ENCODE results near the gene ARHGEF4.
A peak's percentile ranks its signal among the peaks of the same experiment; 100 is the strongest.
"Not testable (repeated sequence)": the region's sequence is repeated elsewhere in the genome, so short reads cannot be mapped to it uniquely, and the experiment has no call there.

The ARHGEF4 gene

GRCh38 chr2:130892793-130893785 is 56.4 kb downstream of the ARHGEF4 start:
- DNase-seq, result no peak

GRCh38 chr2:130894326-130894942 is 57.7 kb downstream of the ARHGEF4 start:
- no peak for DNase-seq

GRCh38 chr2:130896813-130897212 is 60.1 kb downstream of the ARHGEF4 start:
- no peak for DNase-seq

DNA sequence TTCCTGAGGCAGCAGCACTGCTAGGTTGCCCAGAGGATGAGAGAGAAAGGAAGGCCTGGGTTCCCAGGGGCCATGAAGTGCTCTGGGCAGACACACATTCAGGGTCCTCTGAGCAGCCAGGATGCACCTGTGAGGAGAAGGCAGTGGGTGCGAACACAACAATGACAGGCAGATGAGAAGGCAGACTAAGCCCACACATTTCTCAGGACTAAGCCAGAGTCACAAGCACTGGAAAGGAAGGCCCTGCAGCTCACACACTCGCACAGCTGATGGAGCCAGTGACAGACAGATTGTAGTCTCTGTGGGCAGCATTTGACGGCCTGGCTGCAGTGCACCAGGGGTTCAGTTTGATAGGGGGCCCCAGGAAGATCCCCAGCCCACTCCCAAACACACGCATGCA is 61.8 kb downstream of the ARHGEF4 start:
- peak; percentile 44 for DNase-seq

GRCh38 chr2:130899306-130899705 is 62.6 kb downstream of the ARHGEF4 start:
- DNase-seq, result peak; percentile 17

GRCh38 chr2:130901061-130901460 is 64.3 kb downstream of the ARHGEF4 start:
- DNase-seq, result no peak

DNA sequence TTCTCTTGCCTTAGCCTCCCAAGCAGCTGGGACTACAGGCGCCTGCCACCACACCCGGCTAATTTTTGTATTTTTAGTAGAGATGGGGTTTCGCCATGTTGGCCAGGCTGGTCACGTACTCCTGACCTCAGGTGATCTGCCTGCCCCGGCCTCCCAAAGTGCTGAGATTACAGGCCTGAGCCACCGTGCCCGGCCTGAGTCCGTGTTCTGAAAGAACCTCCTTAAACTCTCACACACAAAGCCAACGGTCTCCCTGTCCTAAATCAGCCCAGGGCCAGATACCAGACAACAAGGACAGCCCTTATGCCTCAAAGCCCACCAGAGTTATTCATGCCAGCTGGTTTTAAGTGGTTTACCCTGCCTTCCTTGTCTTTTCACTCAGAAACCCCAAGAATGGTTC is 64.9 kb downstream of the ARHGEF4 start:
- DNase-seq, result not testable (repeated sequence)

DNA sequence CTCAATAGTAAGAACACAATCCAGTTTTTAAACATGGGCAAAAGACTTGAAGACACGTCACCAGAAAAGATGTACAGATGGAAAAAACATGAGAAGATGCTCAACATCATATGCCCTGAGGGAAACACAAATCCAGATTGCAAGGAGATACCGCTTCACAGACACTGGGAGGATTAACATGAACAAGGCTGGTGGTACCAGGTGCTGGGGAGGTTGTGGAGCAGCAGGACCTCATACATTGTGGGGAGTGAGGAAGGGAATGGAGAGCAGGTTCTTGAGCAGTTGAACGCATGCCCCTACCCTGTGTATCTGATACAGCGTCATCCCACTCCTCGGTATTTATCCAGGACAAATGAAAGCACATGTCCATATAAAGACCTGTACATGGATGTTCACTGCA is 72.1 kb downstream of the ARHGEF4 start:
- DNase-seq, result no peak

GRCh38 chr2:130910931-130911330 is 74.2 kb downstream of the ARHGEF4 start:
- DNase-seq, result no peak

GRCh38 chr2:130911482-130911881 is 74.8 kb downstream of the ARHGEF4 start:
- DNase-seq, result no peak

DNA sequence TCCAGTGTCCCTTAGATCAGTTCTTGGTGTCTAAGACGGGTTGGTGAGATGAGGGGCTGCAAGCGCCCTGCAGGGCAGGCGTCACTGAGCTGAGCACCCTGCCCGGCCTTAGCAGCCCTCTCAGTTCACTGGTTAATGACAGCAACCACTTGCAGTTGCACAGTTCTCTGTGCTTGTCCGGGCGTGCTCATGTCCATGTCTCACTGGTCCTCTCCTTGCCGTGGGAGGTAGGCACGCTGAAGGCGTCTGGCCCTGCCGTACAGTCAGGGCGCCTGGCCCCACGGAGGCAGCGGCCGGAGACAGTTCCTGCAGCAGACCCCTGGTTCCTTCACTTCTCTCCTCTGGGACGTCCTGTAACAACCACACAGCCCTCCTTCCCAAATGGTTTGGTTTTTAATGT is 75.3 kb downstream of the ARHGEF4 start:
- no peak for DNase-seq

GRCh38 chr2:130912471-130912870 is 75.8 kb downstream of the ARHGEF4 start:
- no peak for DNase-seq

DNA sequence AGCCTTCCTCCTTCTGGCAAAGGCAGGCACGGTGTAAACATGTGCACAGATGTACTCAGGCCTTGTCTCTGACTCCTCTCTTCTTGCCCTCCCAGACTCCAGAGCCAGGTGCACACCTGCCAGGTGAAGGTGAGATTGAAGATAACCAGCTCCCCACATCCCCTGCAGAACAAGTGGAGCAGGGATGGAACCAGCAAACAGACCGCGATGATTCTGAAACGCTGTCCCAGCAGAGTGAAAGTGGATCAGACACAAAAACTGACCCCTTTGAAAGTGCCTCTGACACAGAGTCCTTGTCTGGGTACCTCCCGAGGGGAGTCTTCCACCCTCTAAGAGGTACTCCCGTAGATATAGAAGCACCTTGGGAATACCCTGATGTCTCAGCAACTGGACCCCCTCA is 77.2 kb downstream of the ARHGEF4 start:
- no peak for DNase-seq

- no peak for DNase-seq
Observed at GRCh38 chr2:130915149-130915548, 78.4 kb downstream of the ARHGEF4 start.

DNA sequence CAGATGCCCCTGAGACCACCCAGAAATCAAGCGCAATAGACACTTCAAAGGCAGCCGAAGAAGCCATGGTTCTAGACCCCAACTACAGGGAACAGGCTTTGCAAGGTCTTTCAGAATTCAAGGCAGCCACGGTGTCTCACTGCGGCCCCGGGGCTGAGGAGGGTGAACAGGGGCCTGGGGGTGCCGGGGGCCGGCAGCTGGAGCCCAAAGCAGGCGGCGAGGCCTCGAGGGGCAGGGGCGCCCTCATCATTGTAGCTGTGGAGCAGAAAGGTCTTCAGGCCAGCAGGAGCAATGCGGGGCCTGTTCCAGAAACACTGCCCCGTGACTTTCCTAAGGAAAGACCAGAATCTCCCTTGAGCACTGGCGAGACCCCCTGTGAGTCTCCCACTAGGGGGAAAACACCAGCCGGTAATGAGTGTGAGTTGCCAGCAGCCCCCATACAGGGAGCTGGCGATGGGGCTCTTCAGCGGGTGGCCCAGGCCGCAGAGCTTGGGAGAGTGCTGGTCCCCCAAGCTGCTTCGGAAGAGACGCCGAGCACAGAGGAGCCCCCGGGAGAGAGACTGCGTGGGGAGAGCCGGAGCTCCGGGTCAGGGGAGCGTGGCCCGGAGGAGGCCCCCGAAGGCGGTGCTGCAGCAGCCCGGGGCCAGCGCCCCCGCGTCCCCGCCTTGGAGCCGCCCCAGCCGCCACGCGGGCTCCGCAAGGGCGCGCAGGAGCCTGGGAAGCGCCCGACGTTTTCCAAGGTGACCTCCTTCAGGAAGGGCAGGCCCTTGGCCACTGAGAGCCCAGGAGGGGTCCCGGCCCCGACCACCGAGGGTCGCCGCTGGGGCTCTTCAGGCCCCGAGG is 79.1 kb downstream of the ARHGEF4 start:
- DNase-seq, result peak; percentile 33

- DNase-seq, result no peak
Observed at GRCh38 chr2:130916438-130916705, 79.7 kb downstream of the ARHGEF4 start.

DNA sequence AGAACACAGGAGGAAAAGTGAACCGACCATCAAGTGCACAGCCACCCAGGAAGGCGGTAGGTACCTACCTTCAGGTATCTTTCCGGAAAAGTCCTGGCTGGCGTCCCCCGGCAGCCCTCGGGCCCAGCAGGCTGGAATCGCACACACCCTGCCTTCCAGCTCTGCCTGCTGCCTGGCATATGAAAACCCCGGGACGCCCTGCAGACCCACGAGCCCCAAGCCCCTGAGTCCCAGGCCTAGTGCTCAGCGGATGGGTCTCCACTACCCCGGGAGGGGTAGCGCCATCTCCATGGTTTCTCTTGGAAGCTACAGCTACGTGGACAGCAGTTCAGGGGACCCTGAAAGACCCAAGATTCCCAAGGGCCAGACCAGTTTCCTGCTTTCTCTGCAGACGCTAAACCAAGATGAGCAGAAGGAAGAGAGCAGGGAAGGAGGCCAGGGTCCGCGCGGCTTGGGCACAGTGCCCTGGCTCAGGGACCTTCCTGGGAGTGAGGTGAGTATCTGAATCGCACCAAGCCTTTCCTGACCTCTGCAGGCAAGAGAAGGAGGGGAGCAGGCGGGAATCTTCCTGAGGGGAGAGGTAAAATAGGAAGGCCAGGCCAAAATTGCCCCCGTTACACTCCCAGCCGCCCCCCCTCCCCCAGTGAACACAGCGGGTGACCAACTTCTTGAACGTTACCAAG is 80.4 kb downstream of the ARHGEF4 start:
- no peak for DNase-seq

- no peak for DNase-seq
Observed at GRCh38 chr2:130918393-130918792, 81.7 kb downstream of the ARHGEF4 start.

DNA sequence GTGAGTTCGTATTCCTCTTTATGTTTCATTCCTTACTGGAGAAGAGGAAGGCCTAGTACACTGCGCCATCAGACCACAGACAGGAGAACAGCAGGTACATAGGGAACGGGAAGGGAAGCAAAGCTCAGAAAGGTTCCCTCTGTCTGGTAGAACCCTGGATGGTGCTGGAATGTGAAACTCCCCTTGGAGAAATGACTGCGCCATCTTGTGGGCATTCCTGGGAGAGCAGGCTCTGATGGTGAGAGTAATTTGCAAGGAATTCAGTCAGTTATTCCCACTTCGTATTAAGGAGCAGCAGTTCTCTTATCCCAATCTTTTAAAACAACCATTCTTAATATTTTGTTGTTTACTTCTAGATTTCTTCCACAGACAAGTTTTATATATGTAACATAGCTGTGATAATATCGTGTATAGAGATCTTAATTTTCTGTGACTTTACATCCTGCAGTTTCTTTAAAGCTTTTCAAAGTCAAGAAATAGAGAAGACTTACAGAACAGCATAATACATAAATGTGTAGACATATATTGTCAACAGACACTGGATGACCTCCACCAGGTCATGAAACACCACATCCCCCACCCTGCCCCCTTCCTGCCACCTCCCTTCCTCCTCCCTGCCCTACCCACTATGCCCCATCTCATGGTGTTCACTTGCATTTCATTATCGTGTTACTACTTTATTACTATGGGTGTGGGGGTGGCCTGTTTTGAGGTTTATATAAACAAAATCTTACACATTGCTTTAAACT is 83.9 kb downstream of the ARHGEF4 start:
- DNase-seq, result peak; percentile 79

GRCh38 chr2:130921164-130921476 is 84.4 kb downstream of the ARHGEF4 start:
- DNase-seq, result no peak

- no peak for DNase-seq
Observed at GRCh38 chr2:130922417-130922816, 85.7 kb downstream of the ARHGEF4 start.

DNA sequence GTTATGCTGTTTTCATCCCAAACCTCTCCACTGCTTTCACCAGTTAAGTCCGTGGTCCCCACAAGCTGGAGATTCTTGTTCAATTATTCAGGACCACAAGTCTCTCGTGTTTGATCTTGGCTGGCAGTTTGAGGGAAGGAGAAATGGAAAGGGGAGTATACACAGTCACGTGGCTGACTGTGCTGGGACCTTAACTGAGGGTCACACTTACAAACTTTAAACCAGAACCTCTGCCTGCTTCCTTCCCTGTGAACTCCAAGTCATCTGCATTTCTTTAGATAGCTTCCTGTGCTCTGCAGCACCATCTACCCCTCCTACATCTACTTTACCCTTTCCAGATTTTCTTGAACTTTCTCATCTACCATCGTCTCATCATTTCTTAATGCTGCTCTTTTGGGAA is 91.7 kb downstream of the ARHGEF4 start:
- no peak for DNase-seq

Data from retina (tissue), 1 donor.